H9 (cell line): ENCODE results near the gene TRAF3. TPM values are rescaled to one million over a fixed set of nuclear protein-coding genes. Genes with fewer than 3 reads are reported as not detected.

ENCODE experiments used
- DNase-seq: peaks from one replicate; pipeline ENCODE4 v3.0.0-alpha.2; 2017
- H2AFZ ChIP-seq: one replicate; pipeline ENCODE4 v1.6.1; 2013; ENCODE audit warnings: mild to moderate bottlenecking, low read length, control low read depth, moderate library complexity
- H2AK5ac ChIP-seq: 2 replicates; pipeline ENCODE4 v1.6.1; 2013; ENCODE audit warnings: low read length, control low read depth, mixed read lengths; ENCODE audit not compliant: insufficient read length
- H2BK120ac ChIP-seq: one replicate; pipeline ENCODE4 v1.6.1; 2013; ENCODE audit warnings: low read depth, mild to moderate bottlenecking, low read length, control low read depth, inconsistent platforms; ENCODE audit not compliant: poor library complexity, severe bottlenecking
- H2BK12ac ChIP-seq: 2 replicates; pipeline ENCODE4 v1.6.1; 2013; ENCODE audit warnings: low read length, control low read depth, mixed read lengths, low read depth; ENCODE audit not compliant: insufficient read length
- H2BK15ac ChIP-seq: 2 replicates; pipeline ENCODE4 v1.6.1; 2013; ENCODE audit warnings: low read depth, low read length, control low read depth
- H2BK20ac ChIP-seq: one replicate; pipeline ENCODE4 v1.6.1; 2013; ENCODE audit warnings: low read depth, mild to moderate bottlenecking, low read length, control low read depth, inconsistent platforms; ENCODE audit not compliant: poor library complexity, severe bottlenecking
- H2BK5ac ChIP-seq: 2 replicates; pipeline ENCODE4 v1.6.1; 2013; ENCODE audit warnings: low read length, control low read depth, mixed read lengths; ENCODE audit not compliant: insufficient read length
- H3K14ac ChIP-seq: 2 replicates; pipeline ENCODE4 v1.6.1; 2013; ENCODE audit warnings: low read length, control low read depth; ENCODE audit not compliant: insufficient read depth
- H3K18ac ChIP-seq: 2 replicates; pipeline ENCODE4 v1.6.1; 2013; ENCODE audit warnings: low read depth, mild to moderate bottlenecking, mixed read lengths, low read length, control low read depth; ENCODE audit not compliant: insufficient read length
- H3K23ac ChIP-seq: 2 replicates; pipeline ENCODE4 v1.6.1; 2013; ENCODE audit warnings: low read length, control low read depth, mixed read lengths, low read depth; ENCODE audit not compliant: insufficient read length
- H3K23me2 ChIP-seq: 2 replicates; pipeline ENCODE4 v1.6.1; 2013; ENCODE audit warnings: low read depth, mild to moderate bottlenecking, mixed read lengths, low read length, control low read depth; ENCODE audit not compliant: insufficient read length, poor library complexity, severe bottlenecking
- H3K27ac ChIP-seq: 2 replicates; pipeline ENCODE4 v1.5.1; 2013; ENCODE audit warnings: low read length, control low read depth, mixed read lengths, low read depth; ENCODE audit not compliant: insufficient read length
- H3K27me3 ChIP-seq: 2 replicates; pipeline ENCODE4 v1.6.1; 2013; ENCODE audit warnings: low read length, control low read depth, inconsistent platforms; ENCODE audit not compliant: insufficient read depth
- H3K4ac ChIP-seq: 2 replicates; pipeline ENCODE4 v1.6.1; 2013; ENCODE audit warnings: low read depth, mild to moderate bottlenecking, control low read depth, inconsistent platforms, low read length, moderate library complexity
- H3K4me1 ChIP-seq: 2 replicates; pipeline ENCODE4 v1.6.1; 2013; ENCODE audit warnings: low read length, control low read depth, inconsistent platforms; ENCODE audit not compliant: insufficient read depth
- H3K4me2 ChIP-seq: 2 replicates; pipeline ENCODE4 v1.6.1; 2013; ENCODE audit warnings: low read length, control low read depth, mixed read lengths; ENCODE audit not compliant: insufficient read length, insufficient read depth
- H3K56ac ChIP-seq: 2 replicates; pipeline ENCODE4 v1.6.1; 2013; ENCODE audit warnings: low read depth, mild to moderate bottlenecking, mixed read lengths, low read length, control low read depth; ENCODE audit not compliant: insufficient read length
- H3K79me1 ChIP-seq: 2 replicates; pipeline ENCODE4 v1.6.1; 2013; ENCODE audit warnings: low read depth, mild to moderate bottlenecking, moderate library complexity, low read length, control low read depth, inconsistent platforms; ENCODE audit not compliant: insufficient read depth, poor library complexity, severe bottlenecking
- H3K79me2 ChIP-seq: 2 replicates; pipeline ENCODE4 v1.6.1; 2013; ENCODE audit warnings: low read length, control low read depth, inconsistent platforms; ENCODE audit not compliant: insufficient read depth
- H3K9ac ChIP-seq: 2 replicates; pipeline ENCODE4 v1.6.1; 2013; ENCODE audit warnings: low read length, control low read depth, mixed read lengths; ENCODE audit not compliant: insufficient read length; ENCODE audit errors: extremely low read depth
- H3K9me3 ChIP-seq: one replicate; pipeline ENCODE4 v1.6.1; 2013; ENCODE audit warnings: low read depth, low read length, inconsistent platforms; ENCODE audit not compliant: control insufficient read depth
- H3T11ph ChIP-seq: one replicate; pipeline ENCODE4 v1.6.1; 2013; ENCODE audit warnings: mild to moderate bottlenecking, low read length, control low read depth, inconsistent platforms
- H4K20me1 ChIP-seq: one replicate; pipeline ENCODE4 v1.6.1; 2013; ENCODE audit not compliant: control insufficient read depth, insufficient read length, insufficient read depth
- H4K5ac ChIP-seq: 2 replicates; pipeline ENCODE4 v1.6.1; 2013; ENCODE audit warnings: low read depth, mild to moderate bottlenecking, mixed read lengths, low read length, control low read depth; ENCODE audit not compliant: insufficient read length
- H4K8ac ChIP-seq: replicated peaks from 2 replicates; pipeline ENCODE4 v1.6.1; 2013; ENCODE audit warnings: low read length, control low read depth, mixed read lengths, low read depth; ENCODE audit not compliant: insufficient read length
- H4K91ac ChIP-seq: 2 replicates; pipeline ENCODE4 v1.6.1; 2013; ENCODE audit warnings: low read depth, mild to moderate bottlenecking, moderate library complexity, mixed read lengths, low read length, control low read depth; ENCODE audit not compliant: insufficient read length
- H3K27ac Mint-ChIP-seq, 3 experiments: 2 replicates in 2 of 3; 3 replicates in 1 of 3; pipeline ENCODE4 v1.8.0; 2020 to 2021; ENCODE audit warnings: mixed read lengths in 3 of 3, mild to moderate bottlenecking in 1 of 3, moderate library complexity in 1 of 3
- H3K27me3 Mint-ChIP-seq: 2 replicates; pipeline ENCODE4 v1.8.0; 2021; ENCODE audit warnings: low read depth, mild to moderate bottlenecking, moderate library complexity, mixed read lengths
- H3K36me3 Mint-ChIP-seq, 3 experiments: 2 replicates in 2 of 3; 3 replicates in 1 of 3; pipeline ENCODE4 v1.8.0; 2020 to 2021; ENCODE audit warnings: low read depth in 3 of 3, mixed read lengths in 3 of 3; ENCODE audit not compliant: insufficient read depth in 1 of 3
- H3K4me1 Mint-ChIP-seq, 2 experiments: 2 replicates each; pipeline ENCODE4 v1.8.0; 2020; ENCODE audit warnings: mixed read lengths in 2 of 2
- H3K4me3 Mint-ChIP-seq, 2 experiments: 2 replicates in 1 of 2; 3 replicates in 1 of 2; pipeline ENCODE4 v1.8.0; 2020 to 2021; ENCODE audit warnings: mild to moderate bottlenecking in 2 of 2, mixed read lengths in 2 of 2, moderate library complexity in 1 of 2
- H3K9me3 Mint-ChIP-seq, 2 experiments: 2 replicates in 1 of 2; 3 replicates in 1 of 2; pipeline ENCODE4 v1.8.0; 2020; ENCODE audit warnings: mild to moderate bottlenecking in 2 of 2, mixed read lengths in 2 of 2, moderate library complexity in 1 of 2
- CTCF ChIP-seq: fragments of 200-600 bp; sonication (generic); conservative IDR thresholded peaks from 3 replicates; pipeline ENCODE4 v1.8.0; 2021; ENCODE audit warnings: antibody characterized with exemption, mild to moderate bottlenecking
- WGBS: extraction: QIAGEN DNeasy Blood & Tissue Kit; methylation state at CpG from one replicate; pipeline ENCODE4 v1.1.7; 2013; ENCODE audit warnings: missing lambda C conversion rate, low lambda C conversion rate, mixed read lengths; ENCODE audit not compliant: insufficient read length; ENCODE audit errors: extremely low coverage; 5-methylcytosine and 5-hydroxymethylcytosine counted together
- total RNA-seq: library from RNA; stranded (reverse); gene quantifications from 2 replicates; pipeline ENCODE4 v1.2.1, GENCODE V29; 2021

The TRAF3 gene
- total RNA-seq, 1 experiment from 2014 or later = 9.6 TPM

GRCh38 chr14:102916347-102917055, 139.3 kb downstream of the TRAF3 start:
- Histone ChIP-seq H3K79me2 (no peaks in the 10 kb centered on the region), H3K79me1 (no peaks in the 10 kb centered on the region), H4K20me1 (peaks cover 3% of the 10 kb centered on the region), H2BK120ac (no peak overlapping the region), H3K9ac (no peak overlapping the region), H3T11ph (no peak overlapping the region), H3K56ac (no peak overlapping the region), H3K4me2 (no peak overlapping the region), H2BK12ac (no peak overlapping the region), H3K4me1 (no peaks in the 10 kb centered on the region), H3K23ac (no peak overlapping the region), H3K14ac (no peak overlapping the region), H2BK5ac (no peak overlapping the region), H3K9me3 (no peaks in the 10 kb centered on the region), H2AFZ (no peak overlapping the region), H2BK20ac (no peak overlapping the region), H2BK15ac (no peak overlapping the region), H2AK5ac (no peak overlapping the region), H3K23me2 (no peaks in the 10 kb centered on the region), H3K27me3 (no peaks in the 10 kb centered on the region), H4K91ac (no peak overlapping the region), H4K5ac (no peak overlapping the region), H3K27ac (no peak overlapping the region), H3K18ac (no peak overlapping the region), H4K8ac (no peak overlapping the region), H3K4ac (no peak overlapping the region)
- H3K27me3 Mint-ChIP-seq = no peaks in the 10 kb centered on the region
- DNase-seq = no peak
- H3K27ac Mint-ChIP-seq = no peak overlapping the region
- no peaks in the 10 kb centered on the region for H3K9me3 Mint-ChIP-seq
- no peaks in the 10 kb centered on the region for H3K36me3 Mint-ChIP-seq
- no peak overlapping the region for H3K4me3 Mint-ChIP-seq
- peaks cover 0 to 2% of the 10 kb centered on the region in 2 experiments; a peak in 1 of 4 replicates for H3K4me1 Mint-ChIP-seq
- no CpG with 5 or more reads among the region's 18 CpGs for WGBS
- TF ChIP-seq CTCF = no peak
